ENCODE data around the gene DNAI2. TPM values are rescaled to one million over a fixed set of nuclear protein-coding genes. Genes with fewer than 3 reads are reported as not detected.

The DNAI2 gene
- polyA plus RNA-seq, 2 of the 4 experiments (the other 2 are of a cell fraction) = not detected

DNA sequence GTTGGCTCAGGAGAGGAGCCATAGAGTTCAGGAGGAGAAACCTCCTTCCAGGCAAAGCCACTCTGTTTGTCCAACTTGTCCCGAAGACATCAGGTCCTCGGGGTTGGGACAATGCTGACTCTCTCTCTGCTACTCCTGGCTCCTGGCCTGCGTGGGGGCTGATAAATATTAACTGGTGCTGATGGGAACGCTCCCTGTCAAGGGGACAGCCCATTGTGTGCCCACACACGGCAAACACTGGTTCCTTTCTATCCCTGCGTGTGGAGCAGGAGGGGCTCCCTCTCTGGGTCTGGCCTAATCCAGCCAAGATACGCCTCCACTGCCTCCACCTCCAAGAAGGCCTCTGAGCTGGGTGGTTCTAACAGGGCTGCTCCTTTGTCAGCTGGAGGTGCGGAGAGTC is 56.4 kb downstream of the DNAI2 start (continued):
- TF ChIP-seq, protein P1, sequence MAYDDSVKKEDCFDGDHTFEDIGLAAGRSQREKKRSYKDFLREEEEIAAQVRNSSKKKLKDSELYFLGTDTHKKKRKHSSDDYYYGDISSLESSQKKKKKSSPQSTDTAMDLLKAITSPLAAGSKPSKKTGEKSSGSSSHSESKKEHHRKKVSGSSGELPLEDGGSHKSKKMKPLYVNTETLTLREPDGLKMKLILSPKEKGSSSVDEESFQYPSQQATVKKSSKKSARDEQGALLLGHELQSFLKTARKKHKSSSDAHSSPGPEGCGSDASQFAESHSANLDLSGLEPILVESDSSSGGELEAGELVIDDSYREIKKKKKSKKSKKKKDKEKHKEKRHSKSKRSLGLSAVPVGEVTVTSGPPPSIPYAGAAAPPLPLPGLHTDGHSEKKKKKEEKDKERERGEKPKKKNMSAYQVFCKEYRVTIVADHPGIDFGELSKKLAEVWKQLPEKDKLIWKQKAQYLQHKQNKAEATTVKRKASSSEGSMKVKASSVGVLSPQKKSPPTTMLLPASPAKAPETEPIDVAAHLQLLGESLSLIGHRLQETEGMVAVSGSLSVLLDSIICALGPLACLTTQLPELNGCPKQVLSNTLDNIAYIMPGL (CRISPR knock-in tag; IDR thresholded peaks at IDR 0.05; ENCODE audit: borderline replicate concordance) = no peak

DNA sequence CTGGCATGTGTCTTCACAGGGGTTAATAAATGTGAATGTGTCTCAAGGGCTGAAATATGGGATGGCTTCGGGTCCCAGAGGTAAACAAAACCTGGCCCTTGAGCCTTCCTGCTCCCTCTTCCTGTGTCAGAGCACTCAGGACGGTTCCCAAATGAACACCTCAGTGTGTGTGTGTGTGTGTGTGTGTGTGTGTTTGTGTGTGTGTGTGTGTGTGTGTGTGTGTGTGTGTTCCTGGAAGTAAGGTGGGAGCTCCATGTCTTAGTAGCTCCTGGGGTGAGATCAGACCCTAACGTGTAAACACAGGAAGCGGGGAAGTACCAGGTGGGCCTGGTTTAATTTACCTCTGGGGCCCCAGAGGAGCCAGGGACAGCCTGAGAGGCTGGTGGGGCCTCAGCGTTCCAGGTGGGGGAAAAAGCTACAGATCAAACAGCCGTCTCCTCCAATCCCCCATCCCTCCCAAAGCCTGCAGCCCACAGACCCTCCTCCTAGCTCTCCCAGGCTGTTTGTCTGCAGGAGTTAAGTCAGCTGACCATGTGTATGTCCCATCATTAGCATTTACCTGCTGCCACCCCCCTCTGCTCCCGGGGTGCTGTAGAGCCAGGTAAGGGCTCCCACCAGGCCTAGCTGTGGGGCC is 58.1 kb downstream of the DNAI2 start:
- no peak for FAIRE-seq
- TF ChIP-seq NFE2L2 (conservative IDR thresholded peaks at IDR 0.05; ENCODE audit: low read length) (no peak), TFCP2L1 (CRISPR knock-in tag; IDR thresholded peaks at IDR 0.05) (no peak), KDM5A (IDR thresholded peaks at IDR 0.05) (no peak)
- Histone ChIP-seq H3K4me2 (no peak overlapping the region), H3K4me1 (no peaks in the 10 kb centered on the region), H3K27ac (no peak overlapping the region), H3K4me3 (no peak overlapping the region), H3K9me3 (no peaks in the 10 kb centered on the region)
- CTCF ChIA-PET = interaction anchor here (0.9 to 34.5 kb wide), 7 partner anchors 20 to 270 kb away, joined by 3 to 674 read pairs (median 4); partner anchors contain the start of genes BTBD17 and GPR142
- DNase-seq (ENCODE audit: low read depth in 1 of 2, low spot score in 1 of 2) = no peak
- ATAC-seq = no peak
- POLR2A ChIA-PET = no interaction called here
- WGBS (ENCODE audit: missing lambda C conversion rate) = 61% methylated on average over 7 of the region's 7 CpGs

DNA sequence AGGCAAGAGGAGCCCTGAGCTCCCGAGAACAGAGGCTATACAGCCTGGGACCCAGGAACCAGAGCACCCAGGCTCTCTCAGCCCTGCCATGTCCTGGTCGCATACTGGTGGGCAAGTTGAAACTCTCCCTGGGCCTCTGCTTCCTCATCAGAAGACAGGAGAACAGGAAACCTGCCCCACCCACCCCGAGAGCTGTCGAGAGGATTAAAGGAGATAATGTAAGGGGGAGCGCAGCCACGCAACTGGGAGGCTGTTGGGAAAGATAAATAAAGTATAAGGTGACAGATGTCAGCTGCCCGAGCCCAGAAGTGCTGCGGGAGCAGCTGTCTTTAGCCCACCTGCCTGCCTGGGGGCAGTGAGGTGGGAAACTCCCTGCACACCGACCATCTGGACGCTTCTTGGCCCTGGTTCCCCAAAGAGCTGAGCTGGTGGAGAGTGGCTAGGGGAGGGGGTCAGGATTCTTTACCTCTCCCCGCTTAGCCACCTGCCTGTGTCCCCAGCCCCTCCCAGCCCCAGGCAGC is 58.8 kb downstream of the DNAI2 start:
- ChIA-PET POLR2A (no interaction called here), CTCF (interaction anchor here (0.9 to 34.5 kb wide), 6 partner anchors 19 to 269 kb away, joined by 3 to 674 read pairs (median 5); partner anchors contain the start of genes BTBD17 and GPR142)
- no peak for TF ChIP-seq POLR2A (IDR thresholded peaks at IDR 0.05; ENCODE audit: low read length)
- TF ChIP-seq, protein P2, sequence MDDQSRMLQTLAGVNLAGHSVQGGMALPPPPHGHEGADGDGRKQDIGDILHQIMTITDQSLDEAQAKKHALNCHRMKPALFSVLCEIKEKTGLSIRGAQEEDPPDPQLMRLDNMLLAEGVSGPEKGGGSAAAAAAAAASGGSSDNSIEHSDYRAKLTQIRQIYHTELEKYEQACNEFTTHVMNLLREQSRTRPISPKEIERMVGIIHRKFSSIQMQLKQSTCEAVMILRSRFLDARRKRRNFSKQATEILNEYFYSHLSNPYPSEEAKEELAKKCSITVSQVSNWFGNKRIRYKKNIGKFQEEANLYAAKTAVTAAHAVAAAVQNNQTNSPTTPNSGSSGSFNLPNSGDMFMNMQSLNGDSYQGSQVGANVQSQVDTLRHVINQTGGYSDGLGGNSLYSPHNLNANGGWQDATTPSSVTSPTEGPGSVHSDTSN (IDR thresholded peaks at IDR 0.05) = no peak
- TF ChIP-seq KDM5A (IDR thresholded peaks at IDR 0.05) = no peak
- no peak for TF ChIP-seq RARB (CRISPR knock-in tag; IDR thresholded peaks at IDR 0.05)
- no peak for TF ChIP-seq EHF (CRISPR knock-in tag; IDR thresholded peaks at IDR 0.05)
- TF ChIP-seq HOXB5 (CRISPR knock-in tag; IDR thresholded peaks at IDR 0.05) = no peak
- no peak for FAIRE-seq
- DNase-seq (ENCODE audit: low read depth in 1 of 2, low spot score in 1 of 2) = no peak
- H3K9me3 ChIP-seq = no peaks in the 10 kb centered on the region
- no peaks in the 10 kb centered on the region for H3K4me1 ChIP-seq
- WGBS (ENCODE audit: missing lambda C conversion rate) = 65% methylated on average over 11 of the region's 11 CpGs
- H3K4me2 ChIP-seq = no peak overlapping the region
- no peak overlapping the region for H3K4me3 ChIP-seq
- H3K27ac ChIP-seq = no peak overlapping the region
- no peak for ATAC-seq

DNA sequence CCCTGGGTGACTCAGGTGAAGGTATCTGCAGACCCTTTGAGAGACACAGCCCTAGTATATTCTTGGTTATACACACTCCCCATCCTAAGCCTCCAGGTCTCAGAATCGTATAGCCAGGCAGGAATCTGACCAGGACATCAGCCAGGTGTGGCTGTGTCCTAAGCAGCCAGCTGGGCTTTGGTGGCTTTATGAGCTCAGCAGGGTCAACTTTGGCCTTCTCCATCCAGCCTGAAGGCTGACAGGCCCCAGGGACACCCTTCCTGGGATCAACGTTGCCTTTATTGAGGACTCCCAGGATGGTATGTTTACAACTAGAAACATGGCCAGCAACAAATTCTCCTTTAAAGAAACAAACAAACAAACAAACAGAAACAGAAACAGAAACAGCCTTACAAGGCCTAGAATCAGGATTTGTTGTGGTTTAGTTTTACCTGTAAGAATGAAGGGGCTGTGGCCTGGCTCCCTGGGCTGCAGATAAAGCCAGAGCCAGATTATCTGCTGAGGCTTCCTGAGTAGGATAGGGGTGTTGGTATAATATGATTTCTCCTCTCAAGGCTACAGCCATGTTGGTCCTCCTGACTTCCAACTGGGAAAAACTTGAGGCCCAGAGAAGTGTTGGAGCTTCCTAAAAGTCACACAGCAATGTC is 60.5 kb downstream of the DNAI2 start:
- no peak for TF ChIP-seq EP300 (IDR thresholded peaks at IDR 0.05)
- no peak for TF ChIP-seq CBX8 (IDR thresholded peaks at IDR 0.05)
- no peak for TF ChIP-seq HOXB5 (CRISPR knock-in tag; IDR thresholded peaks at IDR 0.05)
- TF ChIP-seq MYC (IDR thresholded peaks at IDR 0.05; ENCODE audit: borderline replicate concordance, low read length) = no peak
- TF ChIP-seq RCOR1 (IDR thresholded peaks at IDR 0.05; ENCODE audit: low read depth, low read length) = no peak
- ATAC-seq (no peak), FAIRE-seq (no peak)

More for the DNA sequence above, 60.5 kb downstream of the DNAI2 start:
- no peak for DNase-seq (ENCODE audit: low read depth in 1 of 2, low spot score in 1 of 2)
- WGBS (ENCODE audit: missing lambda C conversion rate) = 39% methylated on average over 2 of the region's 2 CpGs
- no peak overlapping the region for H3K4me3 ChIP-seq
- H3K27ac ChIP-seq = no peak overlapping the region
- H3K4me1 ChIP-seq = no peaks in the 10 kb centered on the region
- H3K9me3 ChIP-seq = no peaks in the 10 kb centered on the region
- POLR2A ChIA-PET = no interaction called here
- no peak overlapping the region for H3K4me2 ChIP-seq
- CTCF ChIA-PET = interaction anchor here (0.6 to 34.5 kb wide), 3 partner anchors 18 to 300 kb away, joined by 3 to 674 read pairs (median 5); partner anchors contain the start of genes BTBD17 and GPR142
